ENCODE measurements around the gene MYLK.
A peak's percentile ranks its signal among the peaks of the same experiment; 100 is the strongest.

MYLK gene

GRCh38 chr3:123661973-123662372, 222.2 kb downstream of the MYLK start:
- no peak for DNase-seq

GRCh38 chr3:123660900-123661299, 223.2 kb downstream of the MYLK start:
- no peak for DNase-seq

- DNase-seq: no peak
These were observed 223.9 kb downstream of the MYLK start for GRCh38 chr3:123660141-123660675.

DNA sequence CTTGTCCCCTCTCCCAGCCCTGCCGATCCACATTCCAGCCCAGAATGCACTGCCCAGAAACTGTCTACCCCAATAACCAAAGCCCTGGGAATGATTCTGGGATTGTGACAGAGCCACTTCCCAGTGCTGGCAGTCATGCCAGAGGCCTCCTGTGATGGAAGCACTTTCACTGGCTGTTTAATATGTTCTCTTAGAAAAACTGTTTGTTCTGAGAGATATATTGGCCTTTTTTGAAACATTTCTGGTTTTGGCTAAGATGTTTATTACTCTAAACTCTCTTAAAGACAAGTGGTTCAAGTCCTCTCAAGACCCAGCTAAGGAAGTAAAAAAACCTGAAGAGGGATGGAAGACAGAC, 225.3 kb downstream of the MYLK start:
- no peak for DNase-seq

GRCh38 chr3:123658118-123658851, 225.8 kb downstream of the MYLK start:
- no peak for DNase-seq

DNA sequence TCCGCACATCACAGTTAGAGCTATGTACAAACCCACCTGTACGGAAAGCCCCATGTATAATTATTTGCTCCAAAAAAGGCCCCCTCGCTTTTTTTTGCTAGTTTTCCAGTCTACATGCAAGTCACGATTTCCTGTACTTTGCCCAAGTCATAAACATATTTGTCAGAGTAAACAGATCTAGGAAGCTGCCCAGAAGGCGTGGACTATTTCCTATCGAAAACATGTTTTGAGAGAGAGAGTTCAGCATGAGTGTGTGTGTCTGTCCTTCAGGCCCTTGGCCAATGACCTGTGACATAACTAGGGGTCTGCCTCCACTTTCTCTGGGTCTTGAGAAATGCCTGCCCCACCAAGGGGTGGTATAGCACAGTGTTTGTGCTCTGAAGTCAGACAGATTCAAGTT, 226.6 kb downstream of the MYLK start:
- DNase-seq: no peak

DNA sequence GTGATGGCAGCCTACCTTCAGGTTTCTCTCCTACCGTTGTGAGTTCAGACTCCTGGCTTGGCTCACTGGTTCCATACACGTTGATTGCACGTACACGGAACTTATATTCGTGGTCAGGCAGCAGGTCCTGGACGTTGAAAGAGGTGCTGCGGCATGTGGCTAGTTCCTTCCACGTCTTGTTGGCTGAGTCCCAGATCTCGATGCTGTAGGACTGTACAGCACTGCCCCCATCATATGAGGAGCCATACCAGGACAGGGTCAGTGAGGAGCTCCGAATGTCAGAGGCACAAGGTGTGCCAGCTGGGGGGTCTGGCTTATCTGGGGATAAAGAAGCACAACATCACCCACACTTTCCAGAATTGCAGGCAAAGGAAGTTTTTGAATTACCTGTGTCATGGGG, 227.0 kb downstream of the MYLK start:
- DNase-seq: no peak

GRCh38 chr3:123656691-123657090, 227.4 kb downstream of the MYLK start:
- DNase-seq: no peak

DNA sequence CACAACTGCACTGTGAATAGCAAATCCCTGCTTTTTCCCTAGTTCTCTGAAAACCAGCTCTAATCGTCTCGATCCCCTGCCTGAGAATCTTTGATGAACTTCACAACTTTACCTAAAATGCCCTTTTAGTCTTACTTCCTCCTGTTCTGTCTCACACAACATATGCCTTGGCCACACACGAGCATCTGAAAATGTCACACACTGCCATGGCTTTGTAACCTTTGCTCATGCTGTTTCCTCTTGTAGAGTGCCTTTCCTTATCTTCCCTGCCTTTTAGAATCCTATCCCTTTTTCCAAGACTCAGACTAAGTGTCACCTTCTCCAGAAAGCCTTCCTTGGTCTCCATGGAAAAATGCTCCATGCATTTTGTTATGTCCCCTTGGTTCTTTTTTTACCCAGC, 227.9 kb downstream of the MYLK start:
- no peak for DNase-seq

DNA sequence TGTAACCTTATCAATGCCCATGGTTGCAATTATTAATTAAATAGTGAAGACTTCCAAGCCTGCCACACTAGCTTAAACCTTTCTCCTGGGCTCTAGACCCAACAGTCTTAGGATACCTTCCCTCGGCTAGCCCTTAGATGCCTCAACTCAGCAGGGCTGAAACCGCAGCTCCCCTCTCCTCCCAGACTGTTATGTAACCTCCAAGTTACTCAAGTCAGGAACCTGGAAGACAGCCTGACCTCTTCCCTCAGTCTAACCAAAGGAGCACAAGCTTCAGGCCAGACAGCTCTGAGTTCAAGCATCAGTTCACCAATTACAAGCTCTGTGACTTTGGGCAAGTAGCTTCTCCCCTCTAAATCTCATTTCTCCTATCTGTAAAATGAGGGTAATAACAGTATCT, 228.7 kb downstream of the MYLK start:
- no peak for DNase-seq

DNA sequence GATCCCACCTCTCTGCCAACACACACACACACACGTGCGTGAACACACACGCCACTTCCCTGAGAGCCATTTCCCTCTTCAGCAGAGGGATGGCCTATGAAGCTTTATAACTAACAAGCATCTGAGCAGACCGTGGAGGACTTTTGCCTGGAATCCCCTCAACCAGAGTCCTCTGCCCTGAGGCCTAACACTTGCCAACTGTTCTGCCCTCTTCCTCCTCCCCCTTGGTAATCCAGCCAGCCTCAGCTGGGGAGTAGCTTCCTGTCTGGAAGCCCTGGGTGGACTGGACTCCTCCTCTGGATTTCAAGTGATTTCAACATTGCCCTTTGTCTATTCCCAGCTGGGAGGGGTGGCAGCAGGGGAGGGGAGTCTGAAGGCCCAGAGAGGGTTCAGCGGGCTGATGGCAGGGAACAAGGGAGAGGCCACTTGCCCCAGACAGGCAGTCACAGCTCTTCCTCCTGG, 230.9 kb downstream of the MYLK start:
- no peak for DNase-seq

GRCh38 chr3:123652342-123652984, 231.7 kb downstream of the MYLK start:
- peak; percentile 6 for DNase-seq

GRCh38 chr3:123651449-123652341, 232.4 kb downstream of the MYLK start:
- DNase-seq: no peak

DNA sequence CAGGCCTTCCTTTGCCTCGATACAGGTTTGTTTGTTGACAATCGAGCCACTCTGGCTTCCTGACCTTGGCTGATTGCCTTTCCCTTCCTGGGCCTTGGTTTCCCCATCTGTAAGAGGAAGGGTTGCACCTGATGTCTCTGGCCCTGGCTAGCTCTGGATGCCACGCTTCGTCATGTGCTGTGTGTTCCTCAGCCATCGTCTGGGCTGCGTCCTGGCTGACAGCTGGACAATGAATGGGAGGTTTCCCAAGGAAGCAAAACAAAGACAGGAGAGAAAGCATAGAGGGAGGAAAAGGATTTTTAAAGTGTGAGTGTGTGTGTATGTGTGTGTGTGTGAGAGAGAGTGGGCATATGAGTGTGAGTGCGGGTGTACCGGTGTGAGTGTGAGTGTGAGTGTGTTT, 234.0 kb downstream of the MYLK start:
- no peak for DNase-seq

DNA sequence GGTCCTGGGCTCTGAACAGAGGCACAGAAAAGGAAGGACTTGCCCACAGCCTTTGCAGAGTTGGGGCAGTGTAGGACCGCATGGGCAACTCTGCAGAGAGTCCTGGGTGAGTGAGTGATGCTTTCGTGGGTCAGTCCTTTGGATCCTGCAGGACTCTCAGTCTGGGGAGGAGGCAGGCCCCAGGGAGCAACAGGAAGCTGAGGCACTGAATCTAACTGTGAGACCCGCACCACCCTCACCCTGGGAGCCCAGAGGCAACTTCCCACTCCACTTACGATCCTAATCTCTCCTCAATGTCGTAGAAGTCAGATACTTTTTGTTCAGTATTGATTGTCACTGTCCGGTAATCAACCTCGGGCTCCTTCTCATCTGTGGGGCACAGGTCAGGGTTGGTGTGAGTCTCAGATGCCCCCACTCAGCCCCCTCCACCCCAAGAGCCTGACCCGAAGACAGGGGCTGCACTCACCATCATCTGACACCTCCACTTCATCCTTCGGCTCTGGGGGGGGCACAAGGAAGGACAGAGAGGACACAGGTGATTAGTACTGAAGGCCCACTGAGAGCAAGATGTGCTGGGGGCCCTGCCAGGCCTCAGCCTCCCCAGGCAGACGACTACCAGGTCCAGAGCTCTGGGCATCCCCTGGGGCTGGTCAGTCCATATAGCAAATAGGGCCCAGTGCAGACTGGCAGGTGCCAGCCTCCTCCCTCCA, 235.3 kb downstream of the MYLK start:
- DNase-seq: no peak

DNA sequence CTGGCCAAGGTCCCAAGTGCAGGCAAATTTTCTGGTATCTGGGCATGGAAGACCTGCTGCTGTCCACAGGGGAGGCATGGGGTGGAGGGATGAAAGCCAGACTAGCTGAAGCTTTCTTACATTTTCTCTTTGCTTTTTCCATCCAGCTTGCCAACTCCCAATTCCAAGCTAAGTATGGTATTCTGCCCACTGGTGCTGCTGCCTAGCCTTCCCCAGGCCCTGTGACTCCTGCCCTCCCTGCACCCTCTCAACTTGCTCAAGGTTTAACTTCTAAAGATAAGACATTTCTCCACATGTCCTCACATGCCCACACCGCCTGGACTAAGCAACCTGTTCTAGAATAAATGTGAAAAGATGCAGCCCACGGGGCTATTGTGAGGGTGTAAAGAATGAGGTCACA, 239.8 kb downstream of the MYLK start:
- DNase-seq: no peak

- no peak for DNase-seq
These were observed 241.2 kb downstream of the MYLK start for GRCh38 chr3:123642957-123643330.

GRCh38 chr3:123642182-123642956, 241.8 kb downstream of the MYLK start:
- peak; percentile 41 for DNase-seq

DNA sequence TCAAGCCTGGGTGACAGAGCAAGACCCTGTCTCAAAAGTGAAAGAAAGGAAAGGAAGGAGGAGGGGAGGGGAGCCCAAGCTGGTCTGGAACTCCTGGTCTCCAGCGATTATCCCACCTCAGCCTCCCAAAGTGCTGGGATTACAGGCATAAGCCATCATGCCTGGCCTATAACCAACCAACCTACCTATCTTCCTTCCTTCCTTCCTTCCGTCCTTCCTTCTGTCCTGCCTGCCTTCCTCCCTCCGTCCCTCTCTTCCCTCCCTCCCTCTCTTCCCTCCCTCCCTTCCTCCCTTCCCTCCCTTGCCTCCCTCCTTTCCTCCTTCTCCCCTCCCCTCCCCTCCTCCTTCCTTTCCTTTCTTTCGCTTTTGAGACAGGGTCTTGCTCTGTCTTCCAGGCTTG, 242.6 kb downstream of the MYLK start:
- no peak for DNase-seq

DNA sequence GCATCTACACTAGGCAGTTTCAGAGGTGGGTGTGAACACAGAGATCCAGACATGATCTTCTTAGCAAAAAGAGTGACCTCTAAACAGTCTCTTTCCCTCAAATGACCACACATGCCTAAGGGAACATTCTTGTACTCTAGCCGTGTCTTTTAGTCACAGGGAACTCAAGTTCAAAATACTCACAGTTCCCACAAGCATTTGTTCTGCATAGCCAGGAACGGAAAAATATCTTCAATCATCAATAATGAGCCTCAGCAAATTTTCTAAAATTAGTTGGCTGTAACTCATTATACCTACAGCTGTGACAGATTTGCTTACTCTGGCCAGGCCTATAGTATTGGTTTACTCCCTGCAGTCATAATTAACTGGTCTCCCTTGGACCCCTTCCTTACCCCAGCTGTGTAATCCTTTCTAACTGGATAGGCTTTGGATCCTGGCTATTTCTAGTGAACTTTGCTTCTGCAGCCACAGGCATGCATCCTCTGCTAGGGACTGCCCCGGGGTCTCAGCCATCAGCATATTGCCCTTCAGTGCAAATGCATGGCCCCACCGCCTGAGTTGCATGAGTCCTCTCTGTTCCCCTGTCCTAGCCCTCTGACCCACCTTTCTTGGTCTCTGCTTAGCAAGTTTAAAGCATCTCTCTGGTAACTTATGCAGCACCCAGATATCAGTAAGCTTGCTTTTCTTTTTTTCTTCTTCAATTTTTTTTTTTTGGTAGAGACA, 243.2 kb downstream of the MYLK start:
- DNase-seq: no peak

GRCh38 chr3:123640311-123640710, 243.8 kb downstream of the MYLK start:
- DNase-seq: no peak

All from activated naive CD4-positive, alpha-beta T cell treated with Interleukin-2 at 50 U/mL for 16 hours (primary cell).